H1 (cell line): ENCODE results near the gene SGCG. TPM values are rescaled to one million over a fixed set of nuclear protein-coding genes. Genes with fewer than 3 reads are reported as not detected.

Source experiments
- CTCF ChIA-PET: fragments of 300-600 bp; sonication (Branson Sonifier 250); formaldehyde crosslinking; loops from one replicate; lab custom pipeline; 2021; ENCODE audit not compliant: partially characterized antibody; lab: Charles Lee
- POLR2A ChIA-PET: fragments of 300-600 bp; sonication (Branson Sonifier 250); formaldehyde crosslinking; loops from one replicate; lab custom pipeline; 2021; ENCODE audit warnings: inconsistent platforms; ENCODE audit not compliant: partially characterized antibody; lab: Charles Lee
- DNase-seq, 2 experiments: peaks; one replicate each; pipeline versions ENCODE4 v3.0.0 to v3.0.0-alpha.2; 2010 to 2022; ENCODE audit warnings: low spot score in 2 of 2, low read depth in 1 of 2, mixed read lengths in 1 of 2
- FAIRE-seq: peaks from 2 replicates; lab custom pipeline; 2011; peaks lifted over from hg19 to GRCh38; lab: Jason Lieb, UNC
- H2AFZ ChIP-seq: 2 replicates; pipeline ENCODE4 v1.8.1; 2012; ENCODE audit warnings: low read length, inconsistent platforms
- H2AK5ac ChIP-seq: 2 replicates; pipeline ENCODE4 v1.6.1; 2013; ENCODE audit warnings: low read depth, low read length
- H2BK120ac ChIP-seq: replicated peaks from 2 replicates; pipeline ENCODE3; 2013; ENCODE audit warnings: low read depth, low read length, inconsistent platforms
- H2BK12ac ChIP-seq: 2 replicates; pipeline ENCODE4 v1.6.1; 2013; ENCODE audit warnings: low read depth, low read length
- H2BK15ac ChIP-seq: 2 replicates; pipeline ENCODE4 v1.6.1; 2013; ENCODE audit warnings: low read length
- H2BK20ac ChIP-seq: 2 replicates; pipeline ENCODE4 v1.6.1; 2013; ENCODE audit warnings: low read length
- H2BK5ac ChIP-seq: 2 replicates; pipeline ENCODE4 v1.6.1; 2013; ENCODE audit warnings: low read depth, low read length
- H3K14ac ChIP-seq: 2 replicates; pipeline ENCODE4 v1.6.1; 2013; ENCODE audit warnings: inconsistent platforms; ENCODE audit not compliant: insufficient read length
- H3K18ac ChIP-seq: 2 replicates; pipeline ENCODE4 v1.6.1; 2013; ENCODE audit warnings: low read length; ENCODE audit errors: extremely low read depth
- H3K23ac ChIP-seq: 2 replicates; pipeline ENCODE4 v1.6.1; 2013; ENCODE audit warnings: inconsistent platforms; ENCODE audit not compliant: insufficient read length
- H3K23me2 ChIP-seq: 2 replicates; pipeline ENCODE4 v1.6.1; 2013; ENCODE audit warnings: low read depth, low read length
- H3K27ac ChIP-seq: 2 replicates; pipeline ENCODE4 v1.6.1; 2011; ENCODE audit warnings: low read depth, low read length, inconsistent platforms
- H3K27me3 ChIP-seq, 4 experiments: replicated peaks in 1 of 4; 1 replicate in 1 of 4; 2 replicates in 3 of 4; pipeline versions ENCODE4 v1.6.1 to v1.8.1; 2011 to 2013; ENCODE audit warnings: low read length in 3 of 4, mild to moderate bottlenecking in 3 of 4, inconsistent platforms in 2 of 4, mixed read lengths in 2 of 4, moderate library complexity in 1 of 4; ENCODE audit not compliant: control insufficient read depth in 3 of 4, insufficient read depth in 3 of 4; ENCODE audit errors: extremely low read depth in 1 of 4
- H3K36me3 ChIP-seq, 4 experiments: 2 replicates each; pipeline versions ENCODE4 v1.6.1 to v1.8.1; 2011 to 2013; ENCODE audit warnings: mild to moderate bottlenecking in 4 of 4, low read length in 3 of 4, moderate library complexity in 2 of 4, control low read depth in 1 of 4, inconsistent platforms in 1 of 4; ENCODE audit not compliant: insufficient read depth in 4 of 4, control insufficient read depth in 2 of 4
- H3K4ac ChIP-seq: replicated peaks from 2 replicates; pipeline ENCODE3; 2013; ENCODE audit warnings: low read length, low read depth, mixed read lengths, inconsistent platforms; ENCODE audit not compliant: insufficient read length
- H3K4me1 ChIP-seq, 4 experiments: replicated peaks in 1 of 4; 1 replicate in 1 of 4; 2 replicates in 3 of 4; pipeline versions ENCODE4 v1.6.1 to v1.8.1; 2011 to 2013; ENCODE audit warnings: low read length in 3 of 4, inconsistent platforms in 2 of 4, mixed read lengths in 1 of 4; ENCODE audit not compliant: insufficient read depth in 4 of 4, control insufficient read depth in 3 of 4
- H3K4me2 ChIP-seq, 2 experiments: 2 replicates each; pipeline versions ENCODE4 v1.6.1 to v1.8.1; 2011 to 2013; ENCODE audit warnings: low read depth in 2 of 2, low read length in 2 of 2, control low read depth in 1 of 2, inconsistent platforms in 1 of 2, mild to moderate bottlenecking in 1 of 2; ENCODE audit not compliant: insufficient read depth in 1 of 2
- H3K4me3 ChIP-seq, 4 experiments: fragments of 200-600, 300-600 bp in 1 of 4; sonication (generic), shearing (Covaris generic), sonication (Bioruptor Twin) in 1 of 4; 2 replicates each; pipeline versions ENCODE4 v1.5.1 to v1.8.1; 2011 to 2016; ENCODE audit warnings: low read length in 4 of 4, low read depth in 3 of 4, control low read depth in 2 of 4, inconsistent platforms in 2 of 4, mild to moderate bottlenecking in 2 of 4, mixed read lengths in 1 of 4, moderate library complexity in 1 of 4; ENCODE audit not compliant: insufficient read depth in 2 of 4; ENCODE audit errors: extremely low read depth in 1 of 4
- H3K56ac ChIP-seq: replicated peaks from 2 replicates; pipeline ENCODE3; 2013; ENCODE audit warnings: low read depth, mild to moderate bottlenecking, mixed read lengths, low read length, inconsistent platforms; ENCODE audit not compliant: insufficient read length
- H3K79me1 ChIP-seq: 2 replicates; pipeline ENCODE4 v1.6.1; 2013; ENCODE audit warnings: low read depth, low read length, control low read depth
- H3K79me2 ChIP-seq, 2 experiments: 2 replicates each; pipeline versions ENCODE4 v1.6.1 to v1.8.1; 2012 to 2013; ENCODE audit warnings: low read length in 2 of 2, mild to moderate bottlenecking in 2 of 2, inconsistent platforms in 1 of 2; ENCODE audit not compliant: insufficient read depth in 2 of 2, control insufficient read depth in 1 of 2
- H3K9ac ChIP-seq, 4 experiments: replicated peaks in 1 of 4; 1 replicate in 1 of 4; 2 replicates in 3 of 4; pipeline versions ENCODE4 v1.6.1 to v1.8.1; 2011 to 2013; ENCODE audit warnings: low read depth in 3 of 4, low read length in 3 of 4, control low read depth in 2 of 4, mild to moderate bottlenecking in 2 of 4, moderate library complexity in 2 of 4, inconsistent platforms in 1 of 4; ENCODE audit errors: extremely low read depth in 1 of 4
- H3K9me3 ChIP-seq, 2 experiments: 2 replicates each; pipeline versions ENCODE4 v1.6.1 to v1.8.1; 2012 to 2013; ENCODE audit warnings: mild to moderate bottlenecking in 2 of 2, moderate library complexity in 2 of 2, control low read depth in 1 of 2, inconsistent platforms in 1 of 2, low read depth in 1 of 2, low read length in 1 of 2, mixed read lengths in 1 of 2; ENCODE audit not compliant: insufficient read depth in 2 of 2
- H4K20me1 ChIP-seq, 2 experiments: replicated peaks in 1 of 2; 2 replicates each; pipeline versions ENCODE3 to v1.8.1; 2011 to 2013; ENCODE audit warnings: inconsistent platforms in 2 of 2, low read length in 2 of 2, mild to moderate bottlenecking in 1 of 2; ENCODE audit not compliant: insufficient read depth in 2 of 2, control insufficient read depth in 1 of 2
- H4K5ac ChIP-seq: 2 replicates; pipeline ENCODE4 v1.6.1; 2013; ENCODE audit warnings: low read length, low read depth, mixed read lengths, inconsistent platforms; ENCODE audit not compliant: insufficient read length
- H4K8ac ChIP-seq: 2 replicates; pipeline ENCODE4 v1.8.0; 2013; ENCODE audit warnings: mild to moderate bottlenecking, moderate library complexity, low read length, inconsistent platforms; ENCODE audit not compliant: insufficient read depth; ENCODE audit errors: extremely low read depth
- H4K91ac ChIP-seq: replicated peaks from 2 replicates; pipeline ENCODE3; 2013; ENCODE audit warnings: low read length, mixed read lengths, inconsistent platforms; ENCODE audit not compliant: insufficient read length
- BCL11A ChIP-seq, 2 experiments: IDR thresholded peaks; one replicate each; pipeline ENCODE4 v1.6.1; 2011; ENCODE audit warnings: low read depth in 2 of 2, low read length in 2 of 2, mild to moderate bottlenecking in 2 of 2
- CBX5 ChIP-seq: fragments of 300-800, 300-1000 bp; sonication (generic); IDR thresholded peaks from 2 replicates; pipeline ENCODE4 v1.7.1; 2016; ENCODE audit warnings: antibody characterized with exemption, low read length, low read depth
- CHD1 ChIP-seq: IDR thresholded peaks from 2 replicates; pipeline ENCODE4 v1.6.1; 2012; ENCODE audit warnings: low read depth, low read length, improper control_type of control experiment
- E2F6 ChIP-seq: IDR thresholded peaks from 2 replicates; pipeline ENCODE4 v1.6.1; 2012; ENCODE audit warnings: inconsistent platforms
- EGR1 ChIP-seq: IDR thresholded peaks from 2 replicates; pipeline ENCODE4 v1.6.1; 2011; ENCODE audit warnings: low read depth, low read length, borderline replicate concordance
- EZH2 ChIP-seq: fragments of 200-600 bp; sonication (generic); IDR thresholded peaks from 2 replicates; pipeline ENCODE4 v1.7.1; 2012; ENCODE audit warnings: low read depth, mild to moderate bottlenecking, moderate library complexity, low read length, inconsistent platforms; ENCODE audit not compliant: severe bottlenecking
- HDAC2 ChIP-seq, 2 experiments: fragments of 300-600 bp in 1 of 2; sonication (generic) in 1 of 2; IDR thresholded peaks; 2 replicates each; pipeline ENCODE4 v1.6.1; 2011 to 2012; ENCODE audit warnings: low read depth in 2 of 2, low read length in 2 of 2, mild to moderate bottlenecking in 2 of 2, moderate library complexity in 2 of 2, borderline replicate concordance in 1 of 2, inconsistent platforms in 1 of 2
- MAX ChIP-seq: IDR thresholded peaks from 2 replicates; pipeline ENCODE4 v1.6.1; 2012; ENCODE audit warnings: inconsistent platforms
- NRF1 ChIP-seq: IDR thresholded peaks from 2 replicates; pipeline ENCODE4 v1.6.1; 2011; ENCODE audit warnings: mild to moderate bottlenecking, low read depth, low read length, improper control_type of control experiment
- RNF2 ChIP-seq: fragments of 200-900, 300-1000 bp; sonication (generic); IDR thresholded peaks from 2 replicates; pipeline ENCODE4 v1.7.1; 2016; ENCODE audit warnings: borderline replicate concordance, low read depth, mild to moderate bottlenecking, antibody characterized with exemption, low read length; ENCODE audit not compliant: poor library complexity, severe bottlenecking; ENCODE audit errors: missing control alignments
- SAP30 ChIP-seq: fragments of 300-600 bp; sonication (generic); IDR thresholded peaks from 2 replicates; pipeline ENCODE4 v1.7.1; 2012; ENCODE audit warnings: low read length, moderate library complexity, mild to moderate bottlenecking, inconsistent platforms; ENCODE audit not compliant: insufficient read depth, insufficient replicate concordance
- SRF ChIP-seq: IDR thresholded peaks from 2 replicates; pipeline ENCODE4 v1.6.1; 2011; ENCODE audit warnings: mild to moderate bottlenecking, low read depth, low read length, moderate library complexity
- WGBS, 2 experiments: shearing (Covaris generic) in 1 of 2; methylation state at CpG; one replicate each; pipeline versions ENCODE4 v1.1.6 to v1.1.7; 2013 to 2015; ENCODE audit warnings: low lambda C conversion rate in 2 of 2, mixed read lengths in 2 of 2, inconsistent platforms in 1 of 2, low coverage in 1 of 2, missing lambda C conversion rate in 1 of 2; ENCODE audit not compliant: insufficient replicate concordance in 2 of 2, insufficient coverage in 1 of 2, insufficient read length in 1 of 2; ENCODE audit errors: extremely low coverage in 1 of 2, missing lambda C conversion rate in 1 of 2; 5-methylcytosine and 5-hydroxymethylcytosine counted together
- polyA plus RNA-seq, 7 experiments: library from polyadenylated mRNA; depleted of rRNA in 3 of 7; stranded (reverse) in 5 of 7; unstranded in 2 of 7; fragments of >200 nt in 5 of 7; fragments of 200-250 nt in 2 of 7; gene quantifications; 1 replicate in 5 of 7; 2 replicates in 1 of 7; 4 replicates in 1 of 7; pipeline versions ENCODE4 v1.2.1 to v1.2.3, GENCODE V29; 2011 to 2013; ENCODE audit warnings: missing spikeins in 2 of 7, mixed read lengths in 2 of 7
- total RNA-seq: library from RNA; stranded (reverse); fragmentation: NEBNext Ultra II Directional; extraction: Animal tissue kit (Norgen Biotek cat#: 25700); gene quantifications from 2 replicates; pipeline ENCODE4 v1.2.1, GENCODE V29; 2021

The SGCG gene
- total and polyA plus RNA-seq, 2 of the 8 experiments (the other 6 are each of a cell fraction or from before 2014, with no cell fraction given) = 0.05 TPM; not detected in 1

DNA sequence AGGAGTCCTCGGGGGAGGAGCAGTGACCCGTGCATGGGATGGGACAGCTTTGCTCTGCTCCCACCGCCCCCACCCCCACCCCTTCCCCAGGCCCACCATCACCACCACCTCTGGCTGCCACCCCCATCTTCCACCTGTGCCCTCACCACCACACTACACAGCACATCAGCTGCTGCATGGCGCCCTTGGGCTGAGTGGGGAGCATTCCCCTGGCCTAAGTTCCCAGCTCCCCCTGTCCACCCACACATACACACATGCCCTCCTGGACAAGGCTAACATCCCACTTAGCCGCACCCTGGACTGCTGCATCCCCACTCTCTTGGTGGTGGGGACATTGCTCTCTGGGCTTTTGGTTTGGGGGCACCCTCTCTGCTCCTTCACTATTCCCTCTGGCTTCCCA lies 46.2 kb upstream of the SGCG start:
- FAIRE-seq = no peak
- no peaks in the 10 kb centered on the region for H4K20me1 ChIP-seq
- H2AFZ ChIP-seq = no peak overlapping the region
- no peaks in the 10 kb centered on the region for H3K79me1 ChIP-seq
- no peaks in the 10 kb centered on the region for H3K23me2 ChIP-seq
- no peak overlapping the region for H2BK15ac ChIP-seq
- no peak overlapping the region for H3K14ac ChIP-seq
- POLR2A ChIA-PET = no interaction called here
- no peak overlapping the region for H2AK5ac ChIP-seq
- H4K5ac ChIP-seq = no peak overlapping the region
- no peak overlapping the region for H4K8ac ChIP-seq
- CTCF ChIA-PET = interaction anchor here (0.5 kb wide), 1 partner anchor 441 kb away, joined by 3 read pairs; no protein-coding TSS in a partner anchor
- no peak overlapping the region for H3K23ac ChIP-seq
- H3K79me2 ChIP-seq = no peaks in the 10 kb centered on the region
- no peak overlapping the region for H2BK12ac ChIP-seq
- H3K4me1 ChIP-seq = no peaks in the 10 kb centered on the region
- 90% methylated on average over 2 of the region's 5 CpGs; no CpG with 5 or more reads in 1 of the 2 experiments for WGBS, 2 experiments
- no peaks in the 10 kb centered on the region for H3K27me3 ChIP-seq
- H2BK120ac ChIP-seq = no peak overlapping the region
- no peak overlapping the region for H3K27ac ChIP-seq
- no peak overlapping the region for H3K18ac ChIP-seq
- TF ChIP-seq NRF1 = no peak
- TF ChIP-seq E2F6 = no peak
- no peak for TF ChIP-seq HDAC2 (IDR thresholded peaks at IDR 0.05; ENCODE audit: borderline replicate concordance in 1 of 2, low read depth in 2 of 2, low read length in 2 of 2)
- no peak for TF ChIP-seq BCL11A (IDR thresholded peaks at IDR 0.05; ENCODE audit: low read depth in 2 of 2, low read length in 2 of 2)
- no peak for TF ChIP-seq CBX5
- no peak for TF ChIP-seq SRF
- no peak for TF ChIP-seq MAX
- no peak for TF ChIP-seq SAP30
- no peak for TF ChIP-seq EGR1
- no peak for TF ChIP-seq CHD1
- TF ChIP-seq EZH2 = no peak
- no peak for TF ChIP-seq RNF2
- TF ChIP-seq, all 59 proteins: peak for 0
- no peak overlapping the region for H3K4me3 ChIP-seq
- no peak overlapping the region for H3K9ac ChIP-seq
- H2BK20ac ChIP-seq = no peak overlapping the region
- no peak overlapping the region for H3K4me2 ChIP-seq
- no peak overlapping the region for H2BK5ac ChIP-seq
- H3K4ac ChIP-seq = no peak overlapping the region
- H4K91ac ChIP-seq = no peak overlapping the region
- H3K36me3 ChIP-seq = no peaks in the 10 kb centered on the region
- H3K56ac ChIP-seq = no peak overlapping the region
- DNase-seq = no peak
- no peaks in the 10 kb centered on the region for H3K9me3 ChIP-seq
